Liver (tissue), 9 donors: ENCODE measurements around the gene SLC17A7. TPM values are rescaled to one million over a fixed set of nuclear protein-coding genes. Genes with fewer than 3 reads are reported as not detected.

Experiments
- DNase-seq: peaks from one replicate; pipeline ENCODE4 v3.0.0-alpha.2; 2017; ENCODE audit warnings: low spot score
- H3K27ac ChIP-seq, 2 donors: one replicate each; pipeline ENCODE4 v1.7.0; 2013; ENCODE audit warnings: inconsistent platforms in 2 of 2, low read length in 2 of 2, control low read depth in 1 of 2, low read depth in 1 of 2, mild to moderate bottlenecking in 1 of 2
- H3K27me3 ChIP-seq, 4 donors: one replicate each; pipeline versions ENCODE4 v1.6.1 to v1.7.0; 2013; ENCODE audit warnings: low read length in 3 of 4, inconsistent platforms in 1 of 4, mild to moderate bottlenecking in 1 of 4, moderate library complexity in 1 of 4; ENCODE audit not compliant: control insufficient read depth in 4 of 4, insufficient read depth in 4 of 4
- H3K36me3 ChIP-seq, 4 donors: one replicate each; pipeline versions ENCODE4 v1.6.1 to v1.7.0; 2013; ENCODE audit warnings: low read length in 3 of 4, mild to moderate bottlenecking in 3 of 4, low read depth in 1 of 4, moderate library complexity in 1 of 4; ENCODE audit not compliant: control insufficient read depth in 4 of 4, insufficient read depth in 3 of 4
- H3K4me1 ChIP-seq, 4 donors: one replicate each; pipeline versions ENCODE4 v1.6.1 to v1.7.0; 2013; ENCODE audit warnings: low read length in 3 of 4, mild to moderate bottlenecking in 3 of 4, moderate library complexity in 1 of 4; ENCODE audit not compliant: control insufficient read depth in 4 of 4, insufficient read depth in 4 of 4
- H3K4me3 ChIP-seq, 3 donors: one replicate each; pipeline versions ENCODE4 v1.6.1 to v1.7.0; 2013; ENCODE audit warnings: low read length in 3 of 3, control low read depth in 1 of 3, low read depth in 1 of 3, mild to moderate bottlenecking in 1 of 3
- H3K9ac ChIP-seq, 2 donors: one replicate each; pipeline ENCODE4 v1.7.0; 2013; ENCODE audit warnings: low read length in 2 of 2, mild to moderate bottlenecking in 2 of 2, moderate library complexity in 2 of 2, control low read depth in 1 of 2, low read depth in 1 of 2
- H3K9me3 ChIP-seq, 4 donors: one replicate each; pipeline versions ENCODE4 v1.6.1 to v1.7.0; 2013; ENCODE audit warnings: low read length in 3 of 4; ENCODE audit not compliant: control insufficient read depth in 4 of 4
- EGR1 ChIP-seq, 2 donors: IDR thresholded peaks; 2 replicates each; pipeline ENCODE4 v1.6.1; 2016 to 2018; ENCODE audit warnings: antibody characterized with exemption in 2 of 2, low read depth in 2 of 2
- FOXA1 ChIP-seq: IDR thresholded peaks from 2 replicates; pipeline ENCODE4 v1.6.1; 2016; ENCODE audit warnings: antibody characterized with exemption
- GABPA ChIP-seq, 2 donors: IDR thresholded peaks in 1 of 2; conservative IDR thresholded peaks in 1 of 2; 2 replicates each; pipeline ENCODE4 v1.6.1; 2016; ENCODE audit warnings: antibody characterized with exemption in 2 of 2, mild to moderate bottlenecking in 1 of 2, moderate library complexity in 1 of 2
- HNF4A ChIP-seq, 2 donors: conservative IDR thresholded peaks; 2 replicates each; pipeline ENCODE4 v1.6.1; 2016; ENCODE audit warnings: antibody characterized with exemption in 2 of 2, mild to moderate bottlenecking in 2 of 2
- HNF4G ChIP-seq: IDR thresholded peaks from 2 replicates; pipeline ENCODE4 v1.6.1; 2016; ENCODE audit warnings: antibody characterized with exemption
- JUND ChIP-seq, 2 donors: IDR thresholded peaks; 2 replicates each; pipeline ENCODE4 v1.6.1; 2016; ENCODE audit warnings: antibody characterized with exemption in 2 of 2
- NR2F2 ChIP-seq: IDR thresholded peaks from 2 replicates; pipeline ENCODE4 v1.6.1; 2016; ENCODE audit warnings: antibody characterized with exemption
- RAD21 ChIP-seq, 2 donors: IDR thresholded peaks; 2 replicates each; pipeline ENCODE4 v1.6.1; 2016; ENCODE audit warnings: antibody characterized with exemption in 2 of 2, mild to moderate bottlenecking in 2 of 2
- RXRA ChIP-seq, 2 donors: IDR thresholded peaks; 2 replicates each; pipeline ENCODE4 v1.6.1; 2017 to 2018; ENCODE audit warnings: antibody characterized with exemption in 2 of 2, mild to moderate bottlenecking in 1 of 2
- SP1 ChIP-seq: IDR thresholded peaks from 2 replicates; pipeline ENCODE4 v1.6.1; 2018; ENCODE audit warnings: antibody characterized with exemption, mild to moderate bottlenecking
- TAF1 ChIP-seq: conservative IDR thresholded peaks from 2 replicates; pipeline ENCODE4 v1.6.1; 2016; ENCODE audit warnings: antibody characterized with exemption, mild to moderate bottlenecking
- YY1 ChIP-seq: IDR thresholded peaks from 2 replicates; pipeline ENCODE4 v1.6.1; 2016; ENCODE audit warnings: antibody characterized with exemption, mild to moderate bottlenecking
- WGBS: extraction: QIAGEN DNeasy Blood & Tissue Kit; methylation state at CpG from one replicate; pipeline ENCODE4 v1.1.7; 2013; 5-methylcytosine and 5-hydroxymethylcytosine counted together
- polyA plus RNA-seq, 2 donors: library from polyadenylated mRNA; stranded (reverse) in 1 of 2; unstranded in 1 of 2; fragments of 200-250 nt in 1 of 2; fragments of >200 nt in 1 of 2; fragmentation: Nextera tagmentation in 1 of 2; extraction: Ambion mirVana in 1 of 2; gene quantifications; one replicate each; pipeline versions ENCODE4 v1.2.1 to v1.2.3, GENCODE V29; 2013 to 2015
- total RNA-seq, 2 donors: library from RNA; depleted of rRNA; stranded (reverse); fragments of >200 nt; gene quantifications; one replicate each; pipeline ENCODE4 v1.2.3, GENCODE V29; 2014
- TF ChIP-seq, protein P1 (sequence below): fragments of 150-350 bp; IDR thresholded peaks from 2 replicates; pipeline ENCODE4 v1.5.1; 2017; ENCODE audit warnings: improper control_type of control experiment, low read depth, low read length; ENCODE audit not compliant: missing input control
- TF ChIP-seq, protein P2 (sequence below): IDR thresholded peaks from 2 replicates; pipeline ENCODE4 v1.6.1; 2016; ENCODE audit warnings: antibody characterized with exemption
- TF ChIP-seq, protein P3 (sequence below): IDR thresholded peaks from 2 replicates; pipeline ENCODE4 v1.6.1; 2016; ENCODE audit warnings: antibody characterized with exemption
- TF ChIP-seq, protein P4 (sequence below): IDR thresholded peaks from 2 replicates; pipeline ENCODE4 v1.6.1; 2016; ENCODE audit warnings: antibody characterized with exemption
- TF ChIP-seq, protein P5 (sequence below): IDR thresholded peaks from 2 replicates; pipeline ENCODE4 v1.6.1; 2016; ENCODE audit warnings: antibody characterized with exemption, mild to moderate bottlenecking
- donor health status: healthy.
- donor health status: healthy.
- donor health status: healthy.
- donor health status: healthy.
- donor health status: healthy.

Gene SLC17A7
- total and polyA plus RNA-seq, 4 donors, result 0.06 to 0.08 TPM; not detected in 2

DNA sequence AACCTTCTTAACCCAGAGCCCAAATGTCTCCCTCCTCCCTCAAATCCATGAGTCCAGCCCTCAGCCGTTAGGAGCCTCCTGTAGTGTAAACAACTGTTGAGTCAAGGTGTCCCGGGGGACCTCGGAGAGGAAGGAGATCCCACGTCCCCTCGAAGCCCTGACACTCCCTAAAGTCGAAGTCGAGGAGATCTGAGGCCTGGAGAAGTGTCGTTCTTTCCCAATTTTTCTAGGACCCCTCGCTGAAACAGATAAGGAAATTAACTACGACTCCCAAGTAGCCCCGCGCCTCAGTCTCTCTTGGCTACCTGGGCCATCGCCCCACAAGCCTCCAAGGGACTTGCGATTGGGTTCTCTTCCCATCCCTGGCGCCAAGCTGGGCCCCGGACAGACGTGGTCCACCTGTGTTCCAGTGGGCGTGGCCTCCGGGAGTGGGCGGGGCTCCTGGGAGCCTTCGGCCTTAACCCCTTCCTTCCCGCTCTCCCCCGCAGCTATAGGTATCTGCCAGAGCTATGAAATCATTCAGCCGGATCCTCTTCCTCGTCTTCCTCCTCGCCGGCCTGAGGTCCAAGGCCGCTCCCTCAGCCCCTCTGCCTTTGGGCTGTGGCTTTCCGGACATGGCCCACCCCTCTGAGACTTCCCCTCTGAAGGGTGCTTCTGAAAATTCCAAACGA is 15.3 kb downstream of the SLC17A7 start:
- Histone ChIP-seq H3K27me3 (peaks cover 6 to 35% (median 18%) of the 10 kb centered on the region in 4 donors), H3K27ac (no peak overlapping the region), H3K4me3 (no peak overlapping the region), H3K9me3 (no peaks in the 10 kb centered on the region), H3K36me3 (no peaks in the 10 kb centered on the region), H3K4me1 (peaks cover 5 to 11% (median 7%) of the 10 kb centered on the region in 4 donors), H3K9ac (no peak overlapping the region)
- TF ChIP-seq HNF4A (conservative IDR thresholded peaks at IDR 0.05) (no peak), FOXA1 (no peak), NR2F2 (no peak), TAF1 (no peak), RXRA (IDR thresholded peaks at IDR 0.05) (no peak), EGR1 (IDR thresholded peaks at IDR 0.05; ENCODE audit: low read depth in 2 of 2) (no peak), YY1 (no peak), HNF4G (no peak), JUND (IDR thresholded peaks at IDR 0.05) (no peak), GABPA (IDR thresholded peaks at IDR 0.05 in 1 of 2, conservative IDR thresholded peaks at IDR 0.05 in 1 of 2) (no peak), SP1 (no peak), RAD21 (IDR thresholded peaks at IDR 0.05) (no peak)
- TF ChIP-seq, protein P1, sequence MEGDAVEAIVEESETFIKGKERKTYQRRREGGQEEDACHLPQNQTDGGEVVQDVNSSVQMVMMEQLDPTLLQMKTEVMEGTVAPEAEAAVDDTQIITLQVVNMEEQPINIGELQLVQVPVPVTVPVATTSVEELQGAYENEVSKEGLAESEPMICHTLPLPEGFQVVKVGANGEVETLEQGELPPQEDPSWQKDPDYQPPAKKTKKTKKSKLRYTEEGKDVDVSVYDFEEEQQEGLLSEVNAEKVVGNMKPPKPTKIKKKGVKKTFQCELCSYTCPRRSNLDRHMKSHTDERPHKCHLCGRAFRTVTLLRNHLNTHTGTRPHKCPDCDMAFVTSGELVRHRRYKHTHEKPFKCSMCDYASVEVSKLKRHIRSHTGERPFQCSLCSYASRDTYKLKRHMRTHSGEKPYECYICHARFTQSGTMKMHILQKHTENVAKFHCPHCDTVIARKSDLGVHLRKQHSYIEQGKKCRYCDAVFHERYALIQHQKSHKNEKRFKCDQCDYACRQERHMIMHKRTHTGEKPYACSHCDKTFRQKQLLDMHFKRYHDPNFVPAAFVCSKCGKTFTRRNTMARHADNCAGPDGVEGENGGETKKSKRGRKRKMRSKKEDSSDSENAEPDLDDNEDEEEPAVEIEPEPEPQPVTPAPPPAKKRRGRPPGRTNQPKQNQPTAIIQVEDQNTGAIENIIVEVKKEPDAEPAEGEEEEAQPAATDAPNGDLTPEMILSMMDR, result no peak
- TF ChIP-seq, protein P2, sequence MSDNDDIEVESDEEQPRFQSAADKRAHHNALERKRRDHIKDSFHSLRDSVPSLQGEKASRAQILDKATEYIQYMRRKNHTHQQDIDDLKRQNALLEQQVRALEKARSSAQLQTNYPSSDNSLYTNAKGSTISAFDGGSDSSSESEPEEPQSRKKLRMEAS, result no peak
- TF ChIP-seq, protein P3, sequence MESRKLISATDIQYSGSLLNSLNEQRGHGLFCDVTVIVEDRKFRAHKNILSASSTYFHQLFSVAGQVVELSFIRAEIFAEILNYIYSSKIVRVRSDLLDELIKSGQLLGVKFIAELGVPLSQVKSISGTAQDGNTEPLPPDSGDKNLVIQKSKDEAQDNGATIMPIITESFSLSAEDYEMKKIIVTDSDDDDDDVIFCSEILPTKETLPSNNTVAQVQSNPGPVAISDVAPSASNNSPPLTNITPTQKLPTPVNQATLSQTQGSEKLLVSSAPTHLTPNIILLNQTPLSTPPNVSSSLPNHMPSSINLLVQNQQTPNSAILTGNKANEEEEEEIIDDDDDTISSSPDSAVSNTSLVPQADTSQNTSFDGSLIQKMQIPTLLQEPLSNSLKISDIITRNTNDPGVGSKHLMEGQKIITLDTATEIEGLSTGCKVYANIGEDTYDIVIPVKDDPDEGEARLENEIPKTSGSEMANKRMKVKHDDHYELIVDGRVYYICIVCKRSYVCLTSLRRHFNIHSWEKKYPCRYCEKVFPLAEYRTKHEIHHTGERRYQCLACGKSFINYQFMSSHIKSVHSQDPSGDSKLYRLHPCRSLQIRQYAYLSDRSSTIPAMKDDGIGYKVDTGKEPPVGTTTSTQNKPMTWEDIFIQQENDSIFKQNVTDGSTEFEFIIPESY, result no peak
- TF ChIP-seq, protein P4, sequence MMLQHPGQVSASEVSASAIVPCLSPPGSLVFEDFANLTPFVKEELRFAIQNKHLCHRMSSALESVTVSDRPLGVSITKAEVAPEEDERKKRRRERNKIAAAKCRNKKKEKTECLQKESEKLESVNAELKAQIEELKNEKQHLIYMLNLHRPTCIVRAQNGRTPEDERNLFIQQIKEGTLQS, result no peak
- TF ChIP-seq, protein P5, sequence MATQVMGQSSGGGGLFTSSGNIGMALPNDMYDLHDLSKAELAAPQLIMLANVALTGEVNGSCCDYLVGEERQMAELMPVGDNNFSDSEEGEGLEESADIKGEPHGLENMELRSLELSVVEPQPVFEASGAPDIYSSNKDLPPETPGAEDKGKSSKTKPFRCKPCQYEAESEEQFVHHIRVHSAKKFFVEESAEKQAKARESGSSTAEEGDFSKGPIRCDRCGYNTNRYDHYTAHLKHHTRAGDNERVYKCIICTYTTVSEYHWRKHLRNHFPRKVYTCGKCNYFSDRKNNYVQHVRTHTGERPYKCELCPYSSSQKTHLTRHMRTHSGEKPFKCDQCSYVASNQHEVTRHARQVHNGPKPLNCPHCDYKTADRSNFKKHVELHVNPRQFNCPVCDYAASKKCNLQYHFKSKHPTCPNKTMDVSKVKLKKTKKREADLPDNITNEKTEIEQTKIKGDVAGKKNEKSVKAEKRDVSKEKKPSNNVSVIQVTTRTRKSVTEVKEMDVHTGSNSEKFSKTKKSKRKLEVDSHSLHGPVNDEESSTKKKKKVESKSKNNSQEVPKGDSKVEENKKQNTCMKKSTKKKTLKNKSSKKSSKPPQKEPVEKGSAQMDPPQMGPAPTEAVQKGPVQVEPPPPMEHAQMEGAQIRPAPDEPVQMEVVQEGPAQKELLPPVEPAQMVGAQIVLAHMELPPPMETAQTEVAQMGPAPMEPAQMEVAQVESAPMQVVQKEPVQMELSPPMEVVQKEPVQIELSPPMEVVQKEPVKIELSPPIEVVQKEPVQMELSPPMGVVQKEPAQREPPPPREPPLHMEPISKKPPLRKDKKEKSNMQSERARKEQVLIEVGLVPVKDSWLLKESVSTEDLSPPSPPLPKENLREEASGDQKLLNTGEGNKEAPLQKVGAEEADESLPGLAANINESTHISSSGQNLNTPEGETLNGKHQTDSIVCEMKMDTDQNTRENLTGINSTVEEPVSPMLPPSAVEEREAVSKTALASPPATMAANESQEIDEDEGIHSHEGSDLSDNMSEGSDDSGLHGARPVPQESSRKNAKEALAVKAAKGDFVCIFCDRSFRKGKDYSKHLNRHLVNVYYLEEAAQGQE, result no peak
- WGBS, result 4% methylated on average over 30 of the region's 30 CpGs
- no peak for DNase-seq
